HG02852 (cell line): Measurements from ENCODE around the gene BET1L.
"Not testable (repeated sequence)": the region's sequence is repeated elsewhere in the genome, so short reads cannot be mapped to it uniquely, and the experiment has no call there.

ENCODE experiments used
- ATAC-seq: cut with Tn5 transposase; IDR thresholded peaks from one replicate; pipeline ENCODE4 v1.9.1; 2021; ENCODE audit warnings: mild to moderate bottlenecking, moderate library complexity; ENCODE audit not compliant: unreplicated experiment

The BET1L gene, protein sequence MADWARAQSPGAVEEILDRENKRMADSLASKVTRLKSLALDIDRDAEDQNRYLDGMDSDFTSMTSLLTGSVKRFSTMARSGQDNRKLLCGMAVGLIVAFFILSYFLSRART

DNA sequence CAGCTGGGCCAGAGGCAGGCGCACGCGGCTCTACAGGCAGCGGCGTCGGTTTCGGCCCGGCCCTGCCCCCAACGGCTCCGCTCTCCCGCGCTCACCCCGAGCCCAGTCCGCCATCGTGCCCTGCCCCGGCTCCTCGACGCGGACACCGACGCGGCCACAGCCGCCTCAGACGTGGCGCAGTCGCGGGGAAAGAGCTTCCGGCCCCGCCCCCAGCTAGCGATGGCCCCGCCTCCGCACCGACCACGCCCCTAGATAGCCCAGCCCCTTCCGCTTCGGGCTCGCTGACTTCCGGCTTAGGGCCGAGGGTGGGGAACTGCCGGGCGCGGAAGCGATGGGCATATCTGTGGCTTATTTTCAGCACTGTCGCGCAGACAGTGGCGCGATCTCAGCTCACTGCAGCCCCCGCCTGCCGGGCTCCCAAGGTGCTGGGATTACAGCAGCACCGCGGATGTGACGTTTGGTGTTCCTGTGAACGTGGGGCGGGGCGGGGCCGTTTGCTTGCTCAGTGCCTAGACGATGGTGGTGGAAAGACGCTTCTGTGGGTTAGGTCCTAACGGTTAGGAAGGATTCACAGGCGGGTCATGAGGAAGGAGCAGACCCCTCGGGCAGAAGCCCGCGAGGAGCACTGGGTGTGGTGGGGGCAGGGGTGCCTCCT, at the start of gene BET1L, which contains the start of gene RIC8A:
Gene BET1L, minus strand, starts transcription at position 192 of the 655 bp plus-strand sequence. Its CDS starts 78 bp downstream, at position 114.
Gene RIC8A, plus strand, starts transcription at position 501 of the 655 bp plus-strand sequence. CDS start 1,147 bp downstream, outside the sequence.
- ATAC-seq: peak; percentile 68

DNA sequence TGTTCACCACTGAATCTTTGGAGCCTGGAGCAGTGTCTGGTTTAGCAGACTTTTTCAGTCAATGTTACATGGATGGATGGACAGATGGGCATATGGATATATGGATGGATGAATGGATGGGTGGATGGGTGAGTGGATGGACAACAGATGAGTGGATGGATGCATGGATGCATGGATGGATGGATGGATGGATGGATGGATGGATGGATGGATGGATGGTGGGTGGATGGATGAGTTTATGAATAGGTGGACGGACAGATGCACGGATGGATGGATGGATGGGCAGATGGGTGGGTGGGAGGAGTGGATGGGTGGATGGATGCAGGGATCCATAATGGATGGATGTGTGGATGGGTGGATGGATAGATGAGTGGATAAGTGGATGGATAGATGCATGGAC, 48.6 kb upstream of the BET1L start:
- no peak for ATAC-seq

DNA sequence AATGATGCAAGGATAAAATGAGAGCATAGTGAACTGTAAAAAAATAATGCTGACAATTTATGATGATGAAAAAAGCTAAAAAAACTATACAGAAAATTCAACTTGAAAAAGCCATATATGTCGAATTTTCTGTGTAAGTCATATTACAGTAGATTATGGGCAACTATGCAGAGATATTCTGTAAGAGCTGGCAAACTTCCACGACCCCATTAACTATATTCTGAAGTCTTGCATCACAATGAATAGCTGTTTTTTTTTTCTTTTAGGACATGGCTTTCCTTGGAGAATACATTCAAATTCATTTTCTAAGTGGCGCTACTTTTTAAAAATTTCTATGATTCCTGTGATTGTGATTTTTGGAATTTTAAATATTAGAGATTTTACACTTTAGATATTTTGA, 48.0 kb upstream of the BET1L start:
- no peak for ATAC-seq

DNA sequence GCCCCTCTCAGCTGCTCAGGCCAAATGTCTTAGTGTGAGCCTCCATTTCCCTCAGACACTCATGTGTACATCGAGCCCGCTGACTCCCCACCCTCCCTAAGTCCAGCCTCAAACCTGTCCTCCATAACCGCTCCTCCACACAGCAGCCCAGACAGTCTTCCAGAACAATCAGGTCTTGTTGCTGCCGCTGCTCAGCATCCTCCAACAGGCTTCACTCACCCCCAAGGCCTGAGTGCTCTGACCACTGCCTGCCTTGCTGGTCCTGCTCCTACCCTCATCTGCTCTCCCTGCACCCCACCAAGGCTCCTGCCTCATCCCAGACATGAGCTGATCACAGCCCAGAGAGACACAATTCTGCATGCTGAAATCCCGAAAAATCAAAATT, 46.7 kb upstream of the BET1L start:
- ATAC-seq: no peak

DNA sequence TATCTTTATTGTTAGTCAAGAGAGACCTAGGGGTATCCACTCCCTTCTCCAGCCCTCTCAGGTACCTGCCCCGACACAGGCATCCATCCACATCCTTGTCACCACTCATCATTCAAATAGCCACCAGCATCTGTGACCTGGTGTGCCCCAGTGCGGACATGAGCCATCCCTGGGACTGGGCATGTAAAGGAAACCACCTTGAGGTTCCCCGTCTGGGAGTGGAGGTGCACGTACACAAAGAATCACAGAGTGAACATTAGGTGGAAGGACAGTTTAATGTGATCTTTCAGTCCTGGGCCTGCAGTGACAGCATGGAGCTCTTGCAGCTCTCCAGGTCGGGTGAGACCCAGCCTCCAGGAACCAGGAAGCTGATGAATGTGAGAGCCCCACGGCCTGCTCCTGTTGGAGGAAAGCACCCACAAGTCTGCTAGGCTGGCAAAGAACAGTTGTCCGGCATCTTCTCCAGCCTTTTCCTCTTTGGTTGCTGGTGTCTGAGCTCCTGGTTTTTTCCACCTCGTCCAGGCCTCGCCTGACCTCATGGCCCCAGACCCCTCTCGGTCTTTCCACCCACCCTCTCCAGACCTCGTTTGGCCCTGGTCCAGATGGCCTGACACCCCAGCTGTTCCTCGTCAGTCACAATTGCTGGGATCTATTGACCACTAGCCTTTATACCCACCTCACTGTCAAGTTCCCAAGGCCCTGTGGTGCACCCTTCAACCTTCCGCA, 46.1 kb upstream of the BET1L start:
- ATAC-seq: no peak

DNA sequence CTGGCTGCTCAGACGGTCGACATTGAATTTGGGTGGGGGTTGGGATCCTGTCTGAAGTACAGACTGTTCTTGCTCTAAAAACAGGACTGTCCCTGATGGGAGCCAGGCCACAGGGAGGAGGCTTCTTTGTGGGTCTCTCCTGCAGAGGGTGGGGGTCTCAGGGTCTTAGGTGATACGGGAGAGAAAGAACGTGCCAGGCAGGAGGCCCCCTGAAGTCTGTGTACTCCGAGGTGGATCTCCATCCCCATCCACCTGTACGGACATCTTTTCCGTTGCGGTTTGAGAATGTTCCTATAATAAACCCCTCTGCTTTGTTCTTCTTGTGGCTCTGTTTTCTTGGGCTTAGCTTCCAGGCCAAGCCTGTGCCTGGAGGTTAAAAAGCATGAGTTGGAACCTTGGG, 45.5 kb upstream of the BET1L start:
- ATAC-seq: no peak

DNA sequence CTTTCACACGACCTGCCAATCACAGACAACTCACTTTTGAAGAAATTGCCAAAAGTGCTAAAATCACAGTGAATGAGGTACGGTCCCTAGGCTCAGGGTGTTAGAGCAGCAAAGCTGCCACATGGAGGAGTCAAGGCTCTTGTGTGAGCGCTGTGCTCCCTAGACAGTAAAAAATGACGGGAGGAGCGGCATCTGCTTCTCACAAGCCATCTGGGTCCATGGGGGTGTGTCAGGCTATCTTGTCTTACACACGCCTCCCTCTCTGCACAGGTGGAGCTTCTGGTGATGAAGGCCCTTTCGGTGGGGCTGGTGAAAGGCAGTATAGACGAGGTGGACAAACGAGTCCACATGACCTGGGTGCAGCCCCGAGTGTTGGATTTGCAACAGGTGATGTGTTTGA, 44.4 kb upstream of the BET1L start:
- ATAC-seq: no peak

DNA sequence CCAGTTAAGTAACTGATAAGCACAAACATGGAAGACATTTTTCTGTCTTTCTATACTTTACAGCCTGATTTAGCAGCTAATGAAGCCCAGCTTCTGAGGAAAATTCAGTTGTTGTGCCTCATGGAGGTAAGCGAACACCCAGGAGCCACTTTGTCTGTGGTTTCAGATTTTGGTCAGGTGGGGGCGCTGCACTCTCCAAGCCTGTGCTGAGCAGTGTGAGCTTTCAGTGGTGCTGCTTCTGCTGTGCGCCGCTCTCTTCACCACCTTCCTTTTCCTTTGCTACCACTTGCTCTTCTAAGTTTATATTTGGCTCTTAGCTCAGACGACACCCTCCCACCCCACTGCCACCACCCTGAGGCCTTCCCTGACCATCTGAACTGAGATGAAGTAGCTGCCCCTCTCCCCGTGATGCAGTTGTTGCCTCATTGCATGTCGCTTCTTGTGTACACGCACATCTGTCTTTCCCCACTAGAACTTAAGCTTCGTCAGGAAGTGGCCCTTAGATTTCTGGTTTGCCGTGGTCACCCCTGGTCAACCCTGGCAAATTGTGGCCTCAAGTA, 43.6 kb upstream of the BET1L start:
- ATAC-seq: no peak

DNA sequence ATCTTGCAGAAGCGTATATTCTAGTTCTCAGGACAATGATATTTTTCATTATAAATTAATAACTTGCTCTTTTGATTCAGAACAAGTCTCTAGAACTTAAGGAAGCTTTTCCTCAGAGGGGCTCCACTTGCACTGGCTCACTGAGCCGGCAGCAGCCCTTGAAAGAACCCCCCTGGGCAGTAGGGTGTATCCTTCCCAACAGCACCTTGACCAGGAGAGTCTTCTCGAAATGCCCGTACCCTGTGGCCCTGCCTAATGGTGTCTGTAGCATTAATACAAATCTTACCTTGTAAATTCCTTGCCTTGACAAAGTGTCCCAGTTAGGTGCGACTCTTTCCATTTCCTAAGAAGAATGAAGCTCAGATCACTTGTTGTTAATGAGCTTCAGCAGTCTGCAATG, 43.1 kb upstream of the BET1L start:
- ATAC-seq: no peak

DNA sequence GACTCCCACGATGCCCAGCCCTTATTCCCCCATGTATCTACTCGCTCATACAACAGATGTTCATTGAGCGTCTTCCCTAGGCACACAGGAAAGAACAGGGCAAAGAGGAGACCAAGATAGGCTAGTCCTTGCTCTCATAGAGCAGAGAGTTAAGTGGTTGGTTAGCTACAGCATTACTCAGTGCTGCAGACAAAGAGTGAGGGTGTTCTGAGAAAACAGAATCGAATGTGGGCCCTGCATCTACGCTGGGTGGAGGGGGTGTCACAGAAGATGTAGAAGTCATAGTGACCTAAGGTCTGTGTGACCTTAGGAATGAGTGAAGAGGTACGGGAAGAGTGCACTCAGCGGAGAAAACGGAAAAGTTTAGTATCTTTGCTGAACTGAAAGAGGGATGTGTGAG, 41.9 kb upstream of the BET1L start:
- no peak for ATAC-seq

DNA sequence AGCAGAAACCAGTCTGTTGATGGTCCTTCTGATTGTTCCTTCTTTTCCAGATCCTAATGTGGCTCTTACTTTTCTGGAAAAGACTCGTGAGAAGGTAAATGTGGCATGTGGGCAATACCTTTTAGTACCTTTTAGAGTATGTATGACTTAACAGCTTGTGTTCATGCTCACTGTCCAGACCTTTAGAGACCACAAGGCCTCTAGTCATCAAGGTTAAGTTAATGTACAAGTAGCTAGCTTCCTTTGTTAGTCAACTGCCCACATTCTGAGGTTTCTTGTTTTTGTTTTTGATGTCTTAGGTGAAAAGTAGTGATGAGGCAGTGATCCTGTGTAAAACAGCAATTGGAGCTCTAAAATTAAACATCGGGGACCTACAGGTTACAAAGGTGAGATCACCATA, 37.2 kb upstream of the BET1L start:
- ATAC-seq: no peak

DNA sequence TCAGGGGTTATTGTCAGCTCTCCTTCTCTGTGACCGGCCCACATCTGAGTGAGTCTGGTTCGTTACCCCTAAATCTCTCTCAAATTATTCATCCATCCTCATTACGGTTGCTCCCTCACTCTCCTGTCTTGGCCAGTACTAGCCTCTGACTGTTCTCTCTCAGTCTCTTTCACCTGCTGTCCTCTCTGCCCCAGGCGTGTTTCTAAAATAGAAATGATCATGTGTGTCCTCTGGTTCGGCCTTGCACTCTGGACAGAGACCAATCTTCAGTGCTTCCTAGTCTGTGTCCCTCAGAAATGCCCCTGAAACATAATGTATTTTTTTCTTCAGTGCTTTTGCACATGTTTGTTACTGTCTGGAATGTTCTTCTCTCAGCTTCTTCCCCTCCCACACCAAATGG, 34.4 kb upstream of the BET1L start:
- ATAC-seq: no peak

DNA sequence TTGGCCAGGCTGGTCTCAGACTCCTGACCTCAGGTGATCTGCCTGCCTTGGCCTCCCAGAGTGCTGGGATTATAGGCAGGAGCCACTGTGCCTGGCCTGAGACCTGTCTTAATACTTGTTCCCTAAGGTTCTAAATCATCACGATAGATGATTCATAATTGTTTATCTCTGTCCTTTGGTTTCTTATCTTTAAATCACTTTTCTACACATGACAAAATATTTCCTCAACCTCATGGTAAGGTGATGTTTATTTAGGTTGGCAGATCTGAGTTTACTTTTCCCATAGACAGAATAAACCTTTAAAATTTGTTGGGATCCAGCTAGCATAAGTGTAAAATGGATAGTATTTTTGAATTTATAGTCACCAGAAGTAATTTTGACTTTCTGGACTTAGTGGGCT, 33.1 kb upstream of the BET1L start:
- no peak for ATAC-seq

DNA sequence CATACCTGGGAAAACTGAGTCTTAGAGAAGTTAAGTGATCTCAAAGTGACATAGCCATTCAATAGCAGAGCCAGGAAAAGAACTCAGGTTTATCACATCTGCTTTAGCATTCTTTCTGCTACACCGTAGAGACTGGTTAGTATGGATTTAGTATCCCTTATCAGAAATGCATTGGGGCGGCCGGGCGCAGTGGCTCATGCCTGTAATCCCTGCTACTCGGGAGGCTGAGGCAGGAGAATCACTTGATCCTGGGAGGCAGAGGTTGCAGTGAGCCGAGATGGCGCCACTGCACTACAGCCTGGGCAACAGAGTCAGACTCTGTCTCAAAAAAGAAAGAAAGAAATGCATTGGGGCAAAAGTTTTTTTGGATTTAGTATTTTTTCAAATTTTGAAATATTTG, 31.1 kb upstream of the BET1L start:
- ATAC-seq: not testable (repeated sequence)

DNA sequence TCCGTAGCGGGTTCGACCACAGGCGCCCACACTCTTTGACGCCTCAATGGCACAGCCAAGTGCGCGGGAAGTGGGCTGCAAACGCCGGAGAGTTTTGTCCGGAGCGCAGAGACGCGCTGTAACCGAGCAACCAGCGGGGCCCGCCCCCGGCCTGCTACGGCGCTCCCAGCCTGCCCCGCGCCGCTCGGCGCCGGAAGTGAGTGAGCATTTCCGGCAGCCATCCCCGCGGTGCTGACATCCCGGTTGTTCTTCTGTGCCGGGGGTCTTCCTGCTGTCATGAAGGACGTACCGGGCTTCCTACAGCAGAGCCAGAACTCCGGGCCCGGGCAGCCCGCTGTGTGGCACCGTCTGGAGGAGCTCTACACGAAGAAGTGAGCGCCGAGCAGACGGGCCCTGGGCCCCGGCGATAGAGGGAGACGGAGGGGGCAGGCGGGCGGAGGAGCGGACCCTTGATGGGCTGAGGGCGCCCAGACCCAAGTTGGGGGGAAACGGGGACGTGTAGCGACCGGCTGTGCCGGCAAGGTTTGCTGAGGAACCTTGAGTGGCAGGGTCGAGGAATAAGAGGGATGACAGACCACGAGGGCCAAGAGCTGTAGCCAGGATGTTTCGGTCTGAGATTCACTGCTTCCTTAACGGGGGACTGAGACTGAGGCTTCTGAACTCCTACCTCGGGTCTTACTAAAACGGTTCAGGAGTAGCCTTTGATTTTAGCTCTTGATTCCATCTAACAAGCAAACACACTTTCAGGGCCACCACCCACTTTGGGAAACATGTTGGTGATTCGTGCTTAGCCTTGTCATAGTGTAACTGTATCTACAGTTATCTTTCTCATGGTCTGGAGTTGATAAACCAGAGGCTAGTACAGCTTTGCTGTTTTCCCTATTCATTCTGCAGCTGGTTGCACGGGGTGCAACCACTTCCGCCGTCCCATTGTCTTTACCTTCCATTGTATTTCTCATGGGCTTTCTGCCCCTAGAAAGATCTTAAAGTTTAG, 29.9 kb upstream of the BET1L start, which contains the start of gene PSMD13:
Gene PSMD13, plus strand, starts transcription at position 203 of the 994 bp plus-strand sequence. Its CDS starts 74 bp downstream, at position 277.
- peak; percentile 84 for ATAC-seq

DNA sequence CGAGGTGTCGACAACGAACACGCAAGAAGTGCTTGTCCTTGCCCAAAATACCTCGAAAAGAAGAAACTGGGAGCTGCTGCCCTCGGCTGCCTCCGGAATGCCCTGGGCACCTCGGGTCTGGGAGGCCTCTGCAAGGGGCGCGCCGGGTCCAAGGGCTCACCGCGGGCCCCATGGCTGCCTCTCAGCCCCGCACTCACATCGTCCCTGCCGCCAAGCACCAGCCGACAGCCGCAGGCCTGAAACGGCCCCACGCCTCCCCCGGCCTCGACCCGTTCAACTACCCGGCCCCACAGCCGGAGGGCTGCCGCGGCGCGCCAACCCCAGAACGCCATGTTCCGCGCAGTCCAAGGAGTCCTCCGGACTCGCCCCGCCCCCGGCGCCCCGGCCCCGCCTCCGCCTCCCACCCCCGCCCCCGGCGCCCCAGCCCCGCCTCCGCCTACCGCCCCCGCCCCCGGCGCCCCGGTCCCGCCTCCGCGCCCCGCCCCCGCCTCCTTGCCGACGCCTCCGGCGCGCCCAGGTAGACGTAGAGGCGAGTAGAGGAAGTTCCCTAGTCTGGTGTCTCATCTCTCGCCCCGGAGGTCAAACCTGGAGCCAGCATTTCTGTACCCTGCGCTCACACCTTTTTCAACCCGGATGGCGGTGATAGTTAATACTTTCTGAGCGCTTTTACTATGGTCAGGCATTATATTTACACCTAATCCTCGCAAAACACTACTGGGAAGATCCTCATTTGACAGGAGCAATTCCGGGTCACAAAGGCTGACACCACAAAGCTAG, 29.0 kb upstream of the BET1L start, which contains the start of gene SIRT3:
Gene SIRT3, minus strand, starts transcription at position 346 of the 777 bp plus-strand sequence. Its CDS starts 14 bp downstream, at position 332.
- peak; percentile 66 for ATAC-seq

DNA sequence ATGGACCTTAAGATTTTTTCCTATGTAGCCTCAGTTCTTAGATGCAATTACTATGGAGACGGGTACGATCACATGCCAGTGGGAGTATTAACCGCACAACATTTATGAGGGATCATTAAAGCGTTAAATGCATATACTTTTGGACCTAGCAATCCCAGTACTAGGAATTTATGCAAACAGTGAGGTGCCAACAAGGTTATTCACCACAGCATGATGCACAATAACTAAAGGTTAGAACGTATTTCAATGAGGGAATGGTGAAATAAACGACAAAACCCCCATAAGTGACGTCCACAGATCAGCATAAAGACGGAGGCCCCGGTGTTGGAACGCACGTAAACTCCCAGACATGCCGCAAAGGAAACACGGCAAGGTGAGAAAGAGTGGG, 28.4 kb upstream of the BET1L start:
- ATAC-seq: peak; percentile 18

DNA sequence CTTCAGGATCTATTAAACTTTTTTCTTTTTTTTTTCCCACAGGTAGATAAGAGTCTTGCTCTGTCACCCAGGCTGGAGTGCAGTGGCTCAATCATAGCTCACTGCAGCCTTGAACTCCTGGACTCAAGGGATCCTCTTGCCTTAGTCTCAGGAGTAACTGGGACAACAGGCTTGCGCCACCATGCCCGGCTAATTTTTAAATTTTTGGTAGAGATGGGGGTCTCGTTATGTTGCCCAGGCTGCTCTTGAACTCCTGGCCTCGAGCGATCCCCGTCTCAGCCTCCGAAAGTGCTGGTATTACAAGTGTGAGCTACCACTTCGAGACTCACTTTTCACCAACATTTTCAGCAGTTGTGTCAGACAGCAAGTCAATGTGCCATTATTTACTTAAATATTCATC, 28.0 kb upstream of the BET1L start:
- no peak for ATAC-seq

DNA sequence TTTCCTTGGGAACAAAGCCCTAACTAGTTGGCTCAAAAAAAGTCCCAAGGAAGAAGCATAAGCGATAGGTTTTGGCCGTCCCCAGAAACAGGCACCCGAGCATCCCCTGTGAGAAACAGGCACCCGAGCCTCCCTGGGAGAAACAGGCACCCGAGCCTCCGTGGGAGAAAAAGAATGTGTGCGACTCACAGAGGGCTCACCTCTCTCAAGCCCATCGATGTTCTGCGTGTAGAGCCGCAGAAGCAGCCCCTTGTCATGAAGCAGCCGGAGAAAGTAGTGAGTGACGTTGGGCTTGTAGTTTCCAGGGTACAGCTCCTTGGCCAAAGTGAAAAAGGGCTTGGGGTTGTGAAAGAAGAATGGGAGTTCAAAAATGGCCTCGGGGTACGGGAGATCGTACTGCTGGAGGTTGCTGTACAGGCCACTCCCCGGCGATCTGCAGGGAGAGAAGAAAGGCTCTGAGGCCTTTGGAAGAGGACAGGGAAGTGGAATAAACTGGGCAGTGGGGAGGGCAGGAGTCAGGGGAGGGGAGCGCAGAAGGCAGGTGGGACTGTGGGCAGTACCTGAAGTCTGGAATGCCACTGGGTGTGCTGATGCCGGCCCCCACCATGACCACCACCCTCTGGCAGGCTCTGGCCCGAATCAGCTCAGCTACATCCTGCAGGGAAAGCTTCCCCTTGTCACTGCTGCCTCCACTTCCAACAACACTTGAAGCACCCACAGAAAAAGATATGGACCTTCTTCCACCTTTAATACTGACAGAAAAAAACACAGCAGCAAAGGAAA, 25.8 kb upstream of the BET1L start:
- no peak for ATAC-seq
